GM10266 (cell line): ENCODE results near the gene NUCB2.

Experiments used
- DNase-seq: peaks from one replicate; pipeline ENCODE4 v3.0.0; 2012; ENCODE audit errors: extremely low spot score
- TF ChIP-seq, protein P1 (sequence below): IDR thresholded peaks from 2 replicates; pipeline ENCODE4 v1.5.1; 2012; ENCODE audit warnings: mild to moderate bottlenecking, low read depth; ENCODE audit not compliant: control insufficient read depth, insufficient read depth; ENCODE audit errors: missing control alignments

Gene NUCB2

DNA sequence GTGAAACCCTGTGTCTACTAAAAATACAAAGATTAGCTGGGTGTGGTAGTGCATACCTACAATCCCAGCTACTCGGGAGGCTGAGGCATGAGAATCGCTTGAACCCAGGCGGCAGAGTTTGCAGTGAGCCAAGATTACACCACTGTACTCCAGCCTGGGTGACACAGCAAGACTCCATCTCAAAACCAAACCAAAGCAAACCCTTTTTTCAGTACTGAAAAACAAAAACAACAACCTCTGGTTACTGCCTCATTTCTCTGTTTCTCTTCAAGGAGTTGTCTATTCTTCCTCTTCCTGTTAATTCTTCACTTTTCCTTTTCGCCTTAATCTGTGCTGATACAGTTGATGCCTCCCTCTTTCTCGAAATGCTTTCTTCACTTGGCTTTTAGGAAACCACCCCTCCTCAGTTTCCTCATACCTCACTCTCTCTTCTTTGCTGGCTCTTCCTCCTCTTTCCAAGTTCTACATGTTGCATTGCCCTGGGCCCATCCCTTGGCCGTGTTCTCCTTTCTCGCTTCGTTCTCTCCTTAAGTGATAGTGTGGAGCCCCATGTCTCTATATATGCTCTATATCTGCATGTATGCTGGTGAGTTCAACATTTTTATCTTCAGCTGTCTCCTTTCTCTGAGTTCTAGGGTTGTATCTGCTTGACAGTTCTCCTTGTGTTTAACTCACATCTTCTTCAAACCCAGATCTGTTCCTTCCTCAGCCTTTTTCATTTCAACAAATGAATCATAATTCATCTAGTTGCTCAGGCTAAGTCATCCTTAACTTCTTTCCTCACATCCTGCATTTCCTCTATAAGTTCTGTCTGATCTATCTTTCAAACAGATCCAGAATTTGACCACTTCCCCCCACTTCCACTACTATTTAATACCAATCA, 37.1 kb downstream of the NUCB2 start:
- TF ChIP-seq, protein P1, sequence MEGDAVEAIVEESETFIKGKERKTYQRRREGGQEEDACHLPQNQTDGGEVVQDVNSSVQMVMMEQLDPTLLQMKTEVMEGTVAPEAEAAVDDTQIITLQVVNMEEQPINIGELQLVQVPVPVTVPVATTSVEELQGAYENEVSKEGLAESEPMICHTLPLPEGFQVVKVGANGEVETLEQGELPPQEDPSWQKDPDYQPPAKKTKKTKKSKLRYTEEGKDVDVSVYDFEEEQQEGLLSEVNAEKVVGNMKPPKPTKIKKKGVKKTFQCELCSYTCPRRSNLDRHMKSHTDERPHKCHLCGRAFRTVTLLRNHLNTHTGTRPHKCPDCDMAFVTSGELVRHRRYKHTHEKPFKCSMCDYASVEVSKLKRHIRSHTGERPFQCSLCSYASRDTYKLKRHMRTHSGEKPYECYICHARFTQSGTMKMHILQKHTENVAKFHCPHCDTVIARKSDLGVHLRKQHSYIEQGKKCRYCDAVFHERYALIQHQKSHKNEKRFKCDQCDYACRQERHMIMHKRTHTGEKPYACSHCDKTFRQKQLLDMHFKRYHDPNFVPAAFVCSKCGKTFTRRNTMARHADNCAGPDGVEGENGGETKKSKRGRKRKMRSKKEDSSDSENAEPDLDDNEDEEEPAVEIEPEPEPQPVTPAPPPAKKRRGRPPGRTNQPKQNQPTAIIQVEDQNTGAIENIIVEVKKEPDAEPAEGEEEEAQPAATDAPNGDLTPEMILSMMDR, result no peak
- DNase-seq, result no peak

GRCh38 chr11:17314232-17314547, 37.7 kb downstream of the NUCB2 start:
- TF ChIP-seq, protein P1, result no peak
- no peak for DNase-seq

GRCh38 chr11:17314904-17315426, 38.4 kb downstream of the NUCB2 start:
- no peak for DNase-seq
- TF ChIP-seq, protein P1, result no peak

DNA sequence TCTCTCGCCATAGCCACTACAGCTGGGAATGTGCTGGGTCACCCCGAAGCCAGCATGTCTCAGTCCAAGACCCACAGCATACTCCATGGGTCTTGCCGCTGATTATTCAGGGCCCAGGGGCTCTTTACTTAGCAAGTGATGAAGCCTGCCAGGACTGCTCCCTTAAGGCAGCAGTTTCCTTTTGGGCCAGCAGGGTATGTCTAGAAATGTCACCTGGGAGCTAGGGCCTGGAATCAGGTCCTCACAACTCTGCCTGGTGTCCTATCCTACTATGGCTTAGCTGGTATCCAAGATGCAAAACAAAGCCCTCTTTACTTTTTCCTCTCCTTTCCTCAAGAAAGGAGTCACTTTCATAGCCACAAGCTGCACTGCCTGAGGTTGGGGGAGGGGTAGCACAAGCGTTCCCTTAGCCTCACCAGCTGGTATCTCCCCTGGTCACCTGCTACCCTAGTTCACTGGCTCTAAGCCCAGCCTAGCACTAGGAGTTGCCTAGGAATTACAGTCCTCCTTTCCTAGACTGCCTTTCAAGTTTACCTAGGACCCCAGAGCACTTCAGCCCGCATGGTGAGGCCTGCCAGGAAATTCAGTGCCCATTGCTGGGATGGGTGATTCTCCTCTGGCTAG, 52.4 kb downstream of the NUCB2 start:
- DNase-seq, result no peak
- TF ChIP-seq, protein P1, result no peak

- no peak for DNase-seq
- TF ChIP-seq, protein P1, result no peak
Observed at GRCh38 chr11:17331669-17332068, 55.1 kb downstream of the NUCB2 start.

GRCh38 chr11:17333799-17334586, 57.5 kb downstream of the NUCB2 start:
- TF ChIP-seq, protein P1, result no peak
- no peak for DNase-seq
